HG03378 (cell line): ENCODE data around the gene CBFA2T3.
"Not testable (repeated sequence)": the region's sequence is repeated elsewhere in the genome, so short reads cannot be mapped to it uniquely, and the experiment has no call there.

ENCODE experiments used
- ATAC-seq: cut with Tn5 transposase; IDR thresholded peaks from one replicate; pipeline ENCODE4 v1.9.1; 2021; ENCODE audit warnings: mild to moderate bottlenecking, moderate library complexity; ENCODE audit not compliant: unreplicated experiment

The CBFA2T3 gene

DNA sequence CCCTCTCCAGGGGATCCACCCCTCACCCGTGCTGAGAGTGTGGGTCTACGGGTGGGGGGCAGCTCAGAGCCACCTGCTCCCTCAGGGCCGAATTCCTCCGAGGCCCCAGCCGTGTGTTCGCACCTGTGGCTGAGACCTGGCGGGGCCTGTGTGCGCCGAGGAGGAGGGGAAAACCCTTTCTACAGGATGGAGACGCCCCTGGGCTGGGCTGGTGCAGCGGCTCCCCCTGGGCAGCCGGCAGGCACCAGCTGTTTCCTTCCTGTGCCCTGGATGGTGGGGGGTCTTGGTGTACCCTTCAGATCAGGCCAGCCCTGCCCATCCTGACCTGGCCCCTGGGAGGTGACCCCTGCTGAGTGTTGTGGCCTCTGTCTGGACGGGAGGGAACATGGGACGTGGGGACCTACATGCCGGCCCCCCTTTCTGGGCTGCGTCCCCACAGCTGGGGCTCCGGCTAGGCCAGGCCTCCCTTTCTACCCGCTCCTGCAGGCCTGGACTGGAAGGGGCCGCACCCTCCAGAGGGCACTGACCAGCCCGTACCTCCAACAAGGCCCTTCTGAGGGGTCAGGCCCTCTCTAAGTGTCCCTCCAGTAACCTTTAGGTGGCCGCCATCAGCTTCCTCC is 82.2 kb downstream of the CBFA2T3 start:
- no peak for ATAC-seq

DNA sequence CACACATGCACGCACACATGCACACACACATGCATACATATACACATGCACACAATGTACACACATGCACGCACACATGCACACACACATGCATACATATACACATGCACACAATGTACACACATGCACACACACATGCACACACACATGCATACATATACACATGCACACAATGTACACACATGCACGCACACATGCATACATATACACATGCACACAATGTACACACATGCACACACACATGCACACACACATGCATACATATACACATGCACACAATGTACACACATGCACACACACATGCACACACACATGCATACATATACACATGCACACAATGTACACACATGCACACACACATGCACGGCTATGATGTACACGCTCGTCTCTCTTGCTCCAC is 82.7 kb downstream of the CBFA2T3 start:
- ATAC-seq, result not testable (repeated sequence)

DNA sequence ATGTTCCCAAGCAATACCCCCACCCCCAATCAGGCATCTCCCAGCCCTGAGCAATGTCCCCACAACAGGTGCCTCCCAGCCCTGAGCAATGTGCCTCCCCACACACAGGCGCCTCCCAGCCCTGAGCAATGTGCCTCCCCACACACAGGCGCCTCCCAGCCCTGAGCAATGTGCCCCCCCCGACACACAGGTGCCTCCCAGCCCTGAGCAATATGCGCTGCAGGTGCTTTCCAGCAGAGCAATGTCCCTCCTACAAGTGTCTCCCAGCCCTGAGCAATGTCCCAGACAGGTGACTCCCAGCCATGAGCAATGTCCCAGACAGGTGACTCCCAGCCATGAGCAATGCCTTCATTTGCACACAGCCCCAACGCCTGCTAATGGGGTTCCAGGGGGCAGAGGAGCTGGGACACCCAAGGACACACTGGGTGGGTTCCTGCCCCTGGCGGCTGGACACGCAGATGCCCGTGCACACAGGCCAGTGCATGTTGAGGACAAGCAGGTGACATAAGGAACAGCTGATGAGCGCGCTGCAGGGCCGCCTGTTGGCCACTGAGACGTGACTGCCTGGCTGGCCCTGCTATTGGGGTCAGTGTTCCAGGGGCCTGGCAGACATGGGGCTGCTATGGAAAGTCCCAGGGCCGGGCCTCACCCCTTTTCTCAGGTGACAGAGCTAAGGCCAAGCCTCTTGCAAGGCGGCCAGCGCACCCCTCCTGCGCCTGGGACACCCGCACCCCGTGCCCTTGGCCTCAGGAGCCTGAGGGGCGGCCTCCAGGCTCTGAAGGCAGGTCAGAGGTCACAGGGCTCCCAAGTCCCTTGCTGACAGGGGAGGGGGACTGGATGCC is 83.7 kb downstream of the CBFA2T3 start:
- ATAC-seq, result no peak

DNA sequence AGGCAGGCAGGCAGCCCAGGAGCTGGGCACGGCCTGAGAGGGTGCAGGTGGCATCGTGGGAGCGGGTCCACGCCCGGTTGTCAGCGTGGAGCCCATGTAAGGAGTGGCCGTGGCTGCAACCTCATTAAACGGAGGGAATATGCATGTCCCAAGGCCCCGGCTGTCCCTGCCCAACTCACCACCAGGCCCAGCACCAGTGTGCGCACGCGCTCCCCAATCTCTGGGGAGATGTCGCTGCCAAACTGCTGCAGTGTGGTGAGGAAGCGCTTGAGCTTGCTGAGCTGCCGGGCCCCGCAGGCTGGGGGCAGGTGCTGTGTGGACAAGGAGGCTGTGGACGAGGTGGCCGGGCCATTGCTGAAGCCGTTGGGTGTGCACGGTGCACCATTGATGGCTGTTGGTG is 84.9 kb downstream of the CBFA2T3 start:
- ATAC-seq, result no peak

DNA sequence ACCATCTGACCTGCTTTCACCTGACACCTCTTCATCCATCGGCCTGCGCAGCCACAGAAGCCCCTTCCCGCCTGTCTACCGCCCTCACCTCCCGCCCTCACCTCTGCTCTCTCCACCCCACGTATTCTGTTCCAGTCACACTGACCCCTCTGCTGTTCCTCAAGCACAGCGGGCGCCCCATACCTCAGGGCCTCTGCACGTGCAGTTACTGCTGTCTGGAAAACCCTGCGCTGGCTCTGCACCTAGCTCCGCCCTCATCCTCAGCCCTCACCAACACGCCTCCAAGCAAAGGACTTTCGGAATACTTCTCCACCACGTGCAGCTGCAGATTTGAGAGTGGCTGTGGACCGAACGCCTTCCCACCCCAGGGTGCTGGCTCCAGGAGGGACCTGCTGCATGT is 85.9 kb downstream of the CBFA2T3 start:
- ATAC-seq, result no peak

DNA sequence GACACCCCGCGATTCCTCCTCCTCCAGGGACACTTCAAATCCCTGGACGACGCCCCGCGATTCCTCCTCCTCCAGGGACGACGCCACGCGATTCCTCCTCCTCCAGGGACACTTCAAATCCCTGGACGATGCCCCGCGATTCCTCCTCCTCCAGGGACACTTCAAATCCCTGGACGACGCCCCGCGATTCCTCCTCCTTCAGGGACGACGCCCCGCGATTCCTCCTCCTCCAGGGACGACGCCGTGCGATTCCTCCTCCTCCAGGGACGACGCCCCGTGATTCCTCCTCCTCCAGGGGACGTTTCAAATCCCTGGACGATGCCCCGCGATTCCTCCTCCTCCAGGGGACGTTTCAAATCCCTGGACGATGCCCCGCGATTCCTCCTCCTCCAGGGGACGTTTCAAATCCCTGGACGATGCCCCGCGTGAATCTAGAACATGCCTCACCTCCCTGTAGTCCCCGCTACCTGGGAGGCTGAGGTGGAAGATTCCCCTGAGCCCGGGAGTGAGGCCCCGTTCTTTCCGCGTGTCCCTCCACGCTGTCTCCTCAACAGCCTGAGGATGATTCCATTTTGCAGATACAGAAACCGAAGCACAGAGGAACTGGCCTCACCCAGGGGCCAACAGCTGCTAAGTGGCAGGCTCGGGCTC is 87.2 kb downstream of the CBFA2T3 start:
- ATAC-seq, result not testable (repeated sequence)

DNA sequence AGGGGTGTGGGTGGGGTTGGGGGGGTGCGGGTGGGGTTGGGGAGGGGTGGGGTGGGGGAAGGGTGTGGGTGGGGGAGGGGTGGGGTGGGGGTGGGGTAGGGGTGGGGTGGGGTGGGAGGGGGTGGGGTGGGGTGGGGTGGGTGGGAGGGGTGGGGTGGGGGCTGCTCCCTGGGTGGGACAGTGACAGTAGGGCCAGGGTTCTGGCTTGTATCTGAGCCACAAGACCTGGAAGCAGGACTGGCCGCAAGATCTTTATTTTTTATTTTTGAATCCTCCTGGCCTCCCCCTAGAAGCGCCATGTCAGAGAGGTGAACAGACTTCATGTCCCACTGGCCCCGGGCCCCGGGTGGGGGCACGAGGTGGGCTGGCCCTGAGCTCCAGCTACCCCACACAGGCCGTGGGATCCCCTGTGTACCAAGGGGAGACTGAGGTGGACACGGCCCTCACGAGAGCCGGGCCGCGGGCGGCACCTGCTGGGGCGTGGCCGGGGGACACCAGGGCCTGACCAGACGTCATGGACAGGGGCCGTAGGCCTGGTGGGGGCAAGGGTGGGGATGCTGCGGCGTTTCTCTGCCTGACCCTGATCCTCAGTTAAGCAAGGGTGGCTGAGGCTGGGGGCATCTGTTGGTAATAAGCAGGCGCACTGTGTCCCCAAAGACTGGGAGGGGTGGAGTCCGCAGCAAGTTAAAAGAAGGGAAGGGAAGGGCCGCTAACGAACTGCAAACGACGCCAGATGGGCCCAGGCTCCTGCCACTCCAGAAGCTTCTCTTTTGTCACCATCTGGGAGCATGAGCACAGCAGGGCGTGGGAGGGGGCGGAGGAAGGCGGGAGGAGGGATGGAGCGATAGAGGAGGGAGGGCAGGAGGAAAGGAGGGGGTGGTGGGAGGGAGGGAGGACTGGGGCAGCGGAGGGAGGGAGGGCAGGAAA is 88.3 kb downstream of the CBFA2T3 start:
- no peak for ATAC-seq

DNA sequence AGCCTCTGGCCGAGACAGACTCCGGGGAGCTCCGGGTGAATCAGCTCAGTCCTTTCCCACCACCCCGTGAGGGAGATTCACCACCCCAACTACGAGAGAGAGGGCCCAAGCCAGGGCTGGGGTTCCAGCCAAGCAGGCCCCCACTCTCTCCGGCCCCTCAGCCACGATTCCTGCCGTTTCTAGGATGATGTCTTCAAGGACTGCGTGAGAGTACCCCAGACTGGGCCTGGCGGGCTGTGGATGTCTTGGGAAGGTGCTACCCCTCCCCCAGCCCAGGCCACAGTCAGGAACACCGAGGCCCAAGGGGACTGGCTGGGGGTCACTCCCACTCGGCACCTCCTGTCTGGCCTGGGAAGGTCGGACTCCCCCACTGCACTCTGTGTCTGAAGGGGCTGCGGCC is 89.0 kb downstream of the CBFA2T3 start:
- no peak for ATAC-seq

DNA sequence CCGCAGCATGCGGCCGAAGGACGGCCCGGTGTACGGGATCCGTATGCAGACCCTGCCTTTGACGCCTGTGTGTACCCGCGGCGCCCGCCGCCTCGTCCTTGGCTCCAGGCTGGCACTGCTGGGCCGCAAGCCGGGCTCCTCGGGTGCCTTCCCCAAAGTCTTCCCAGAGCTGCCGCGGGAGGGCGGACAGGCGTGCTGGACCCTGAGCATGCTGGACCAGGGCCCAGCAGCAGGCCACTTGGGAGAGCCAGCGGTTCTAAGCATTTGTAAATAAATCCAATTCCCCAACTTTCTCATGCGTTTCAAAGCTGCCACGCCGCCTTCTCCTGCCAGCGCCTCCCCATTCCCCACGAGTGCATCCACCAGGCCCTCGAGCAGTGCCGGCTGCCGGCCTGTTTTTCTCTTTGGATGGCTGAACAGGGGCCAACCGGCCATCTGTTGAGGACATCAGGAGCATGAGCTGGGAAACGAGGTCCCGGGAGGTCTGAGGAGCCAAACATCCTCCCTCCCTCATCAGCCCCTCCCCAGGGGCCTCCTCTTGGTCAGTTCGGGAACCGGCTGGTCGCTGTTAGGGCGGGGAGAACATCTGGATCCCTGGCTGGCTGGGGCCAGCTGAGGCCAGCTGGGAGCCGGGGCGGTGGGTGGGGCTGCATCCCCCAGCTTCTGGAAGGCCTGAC is 90.0 kb downstream of the CBFA2T3 start:
- ATAC-seq, result no peak

DNA sequence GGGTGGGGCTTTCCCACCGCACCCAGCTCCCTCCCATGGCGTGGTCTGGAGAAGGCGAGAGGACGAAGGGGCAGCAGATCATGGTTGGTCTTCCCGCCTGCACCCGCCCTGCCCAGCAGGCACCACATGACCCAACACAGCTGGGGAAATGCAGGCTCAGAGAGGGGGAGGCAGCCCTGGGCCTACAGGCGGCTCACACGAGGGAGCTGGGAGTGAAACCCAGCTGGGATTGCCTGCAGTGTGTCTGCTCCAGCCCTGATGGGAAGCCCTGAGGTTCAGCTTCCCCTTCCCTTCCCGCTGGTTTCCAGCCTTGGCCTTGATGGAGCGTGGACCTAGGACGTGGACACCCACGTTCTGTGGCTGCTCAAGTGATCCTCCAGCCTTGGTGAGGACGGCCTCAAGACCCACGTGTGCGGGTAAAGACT is 90.6 kb downstream of the CBFA2T3 start:
- no peak for ATAC-seq

DNA sequence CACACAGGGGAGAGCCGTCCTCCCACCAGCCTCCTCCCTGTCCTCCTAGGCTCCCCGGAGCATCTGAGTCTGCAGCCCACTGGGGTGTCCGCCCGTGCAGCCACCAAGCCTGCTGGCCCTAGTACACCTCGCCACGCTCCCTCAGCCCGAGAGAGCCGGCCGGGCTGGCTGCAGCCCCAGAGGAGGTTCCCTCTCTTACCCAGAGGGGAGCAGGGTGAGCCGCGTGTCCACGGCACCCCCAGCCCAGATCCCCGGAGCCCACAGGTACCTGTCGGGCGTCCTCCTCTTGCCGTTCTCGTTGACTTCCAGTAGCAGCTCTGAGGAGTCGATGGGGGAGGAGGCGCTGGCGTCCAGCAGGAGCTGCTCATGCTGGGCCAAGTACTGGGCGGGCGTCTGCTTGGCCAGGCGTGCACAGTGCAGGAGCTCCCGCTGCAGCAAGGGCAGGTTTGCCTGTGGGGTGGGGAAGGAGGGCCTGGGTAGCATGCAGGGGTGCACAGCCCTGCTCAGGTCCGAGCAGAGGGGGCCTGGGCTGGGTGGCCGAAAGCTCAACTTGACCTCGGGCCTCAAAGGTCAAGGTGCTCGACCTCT is 91.2 kb downstream of the CBFA2T3 start:
- ATAC-seq, result no peak

DNA sequence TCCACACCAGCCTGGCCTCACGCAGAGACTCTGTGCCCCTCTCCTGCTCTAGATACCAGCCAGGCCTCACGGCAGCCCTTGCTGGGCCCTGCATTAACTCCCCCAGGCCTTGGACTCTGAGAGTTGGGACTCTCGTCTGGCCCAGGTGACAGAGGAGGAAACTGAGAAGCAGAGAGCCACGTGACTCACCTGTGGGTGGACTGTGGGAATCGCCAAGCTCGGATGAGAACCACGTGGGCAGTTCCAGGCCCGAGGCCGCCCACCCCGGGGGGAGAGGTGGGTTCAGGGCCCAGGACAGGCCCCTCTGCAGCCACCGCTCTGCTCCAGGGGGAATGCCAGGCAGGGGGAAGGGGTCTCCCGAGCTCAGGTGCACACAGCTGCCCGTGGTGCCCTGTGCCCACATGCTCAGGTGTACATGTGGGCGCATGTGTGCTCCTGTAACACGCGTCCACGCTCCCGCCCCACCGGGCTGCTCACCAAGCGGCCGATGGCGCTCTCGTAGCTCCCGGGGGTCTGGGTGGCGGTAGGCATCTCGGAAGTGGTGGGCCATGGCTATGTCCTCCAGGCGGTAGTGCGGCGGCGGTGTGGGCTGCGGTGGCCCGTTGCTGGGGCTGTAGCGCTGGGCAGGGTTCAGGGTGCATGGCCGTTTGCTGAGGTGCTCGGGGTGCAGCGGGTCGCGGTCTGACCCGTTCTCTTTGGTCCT is 92.3 kb downstream of the CBFA2T3 start:
- ATAC-seq, result no peak

DNA sequence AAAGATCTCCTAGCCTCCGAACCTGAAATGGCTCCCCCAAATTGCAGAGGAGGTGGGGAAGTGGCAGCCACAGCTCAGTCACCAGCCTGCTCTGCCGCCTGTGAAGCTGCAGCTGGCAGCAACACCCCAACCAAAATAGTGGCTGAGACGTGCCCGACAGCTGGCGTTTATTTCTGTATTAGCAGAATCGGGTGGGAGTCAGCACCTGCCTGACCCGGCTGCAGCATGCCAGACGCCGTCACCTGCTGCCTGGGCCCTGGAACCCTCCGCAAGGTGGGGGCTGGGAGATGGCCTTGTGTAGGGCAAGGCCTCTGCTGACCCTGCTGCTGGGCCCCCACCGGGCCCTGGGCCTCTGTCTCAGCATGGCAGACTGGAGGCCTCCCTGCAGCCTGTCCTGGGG is 93.1 kb downstream of the CBFA2T3 start:
- ATAC-seq, result no peak

DNA sequence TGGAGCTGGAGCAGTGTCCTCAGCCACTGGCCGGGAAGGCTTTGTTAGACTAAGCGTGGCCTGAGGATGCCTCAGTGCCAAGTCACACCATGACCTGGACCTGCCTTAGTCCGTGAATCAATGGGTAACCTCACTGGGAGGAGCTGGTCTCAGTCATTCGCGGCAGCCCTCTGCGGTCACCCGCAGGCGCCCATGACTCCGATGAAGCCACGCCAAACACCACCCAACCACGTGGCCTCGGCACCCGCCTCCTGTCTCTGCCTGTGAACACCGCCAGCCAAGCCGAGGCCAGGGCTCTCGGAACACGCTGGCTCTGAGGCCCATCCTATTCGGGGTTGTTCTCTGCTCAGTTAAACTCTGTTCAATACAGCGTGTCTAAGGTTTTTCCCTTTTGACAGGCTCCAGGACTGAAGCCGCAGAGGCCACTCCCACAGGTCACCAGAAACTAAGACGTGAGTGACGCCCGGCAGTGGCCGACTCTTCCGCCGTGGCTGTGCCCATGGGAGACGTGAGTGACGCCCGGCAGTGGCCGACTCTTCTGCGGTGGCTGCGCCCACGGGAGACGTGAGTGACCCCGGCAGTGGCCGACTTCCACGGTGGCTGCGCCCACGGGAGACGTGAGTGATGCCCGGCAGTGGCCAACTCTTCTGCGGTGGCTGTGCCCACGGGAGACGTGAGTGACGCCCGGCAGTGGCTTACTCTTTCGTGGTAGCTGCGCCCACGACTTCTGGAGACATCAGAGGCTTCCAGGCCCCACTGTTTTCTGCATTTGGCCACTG is 93.7 kb downstream of the CBFA2T3 start:
- ATAC-seq, result no peak

DNA sequence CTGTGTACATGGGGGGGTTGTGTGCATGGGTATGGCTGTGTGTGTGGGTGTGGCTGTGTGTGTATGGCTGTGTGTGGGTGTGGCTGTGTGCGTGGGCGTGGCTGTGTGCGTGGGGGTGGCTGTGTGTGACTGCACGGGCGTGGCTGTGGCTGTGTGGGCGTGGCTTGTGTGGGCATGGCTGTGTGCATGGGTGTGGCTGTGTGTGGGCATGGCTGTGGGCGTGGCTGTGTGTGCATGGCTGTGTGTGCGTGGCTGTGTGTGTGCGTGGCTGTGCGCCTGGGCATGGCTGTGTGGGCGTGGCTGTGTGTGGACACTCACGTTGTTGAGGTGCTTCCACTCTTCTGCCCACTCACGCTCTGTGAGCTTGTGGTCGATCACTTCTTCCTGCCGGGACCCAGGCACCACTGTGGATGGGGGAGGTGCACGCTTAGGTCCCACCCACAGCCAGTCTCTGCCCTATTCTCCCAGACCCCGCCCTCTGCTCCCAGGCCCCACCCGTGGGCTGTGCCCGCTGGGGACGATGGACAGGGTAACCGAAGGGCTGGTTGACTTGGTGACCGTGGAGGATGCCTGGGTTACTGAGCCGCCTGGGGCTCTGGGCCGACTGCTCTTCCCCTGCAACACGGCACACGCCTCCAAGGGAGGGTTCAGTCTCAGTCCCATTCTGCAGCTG is 94.5 kb downstream of the CBFA2T3 start:
- no peak for ATAC-seq

DNA sequence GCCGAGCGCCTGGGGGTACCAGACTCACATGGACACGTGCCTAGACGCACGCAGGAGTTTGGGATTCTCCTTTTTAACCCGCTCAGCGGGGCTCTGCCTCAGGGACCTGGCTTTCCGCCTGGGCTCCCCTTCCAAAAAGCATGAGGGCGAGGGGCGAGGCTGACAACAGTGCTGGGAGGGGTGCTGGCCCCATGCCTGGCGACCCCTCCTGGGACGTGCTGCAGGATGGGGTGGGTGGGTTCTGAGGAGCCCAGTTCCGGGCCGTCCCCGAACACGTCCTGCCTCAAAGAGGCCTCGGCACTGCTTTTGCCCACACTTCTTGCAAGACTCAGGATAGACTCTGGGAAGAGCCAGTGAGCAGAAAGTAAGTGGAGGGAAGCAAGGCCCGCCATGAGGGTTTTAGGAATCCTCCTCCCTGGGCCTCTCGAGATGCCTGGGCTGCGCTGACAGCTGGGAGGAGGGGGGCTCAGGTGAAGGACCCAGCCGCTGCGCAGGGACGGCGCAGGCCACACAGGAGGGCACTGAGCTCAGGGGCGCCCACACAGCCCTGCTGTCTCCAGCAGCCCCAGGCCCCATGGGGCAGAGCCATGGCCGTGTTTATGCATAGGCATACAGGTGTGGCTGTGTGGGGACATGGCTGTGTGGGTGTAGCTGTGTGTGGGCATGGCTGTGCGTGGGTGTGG is 95.2 kb downstream of the CBFA2T3 start:
- no peak for ATAC-seq

DNA sequence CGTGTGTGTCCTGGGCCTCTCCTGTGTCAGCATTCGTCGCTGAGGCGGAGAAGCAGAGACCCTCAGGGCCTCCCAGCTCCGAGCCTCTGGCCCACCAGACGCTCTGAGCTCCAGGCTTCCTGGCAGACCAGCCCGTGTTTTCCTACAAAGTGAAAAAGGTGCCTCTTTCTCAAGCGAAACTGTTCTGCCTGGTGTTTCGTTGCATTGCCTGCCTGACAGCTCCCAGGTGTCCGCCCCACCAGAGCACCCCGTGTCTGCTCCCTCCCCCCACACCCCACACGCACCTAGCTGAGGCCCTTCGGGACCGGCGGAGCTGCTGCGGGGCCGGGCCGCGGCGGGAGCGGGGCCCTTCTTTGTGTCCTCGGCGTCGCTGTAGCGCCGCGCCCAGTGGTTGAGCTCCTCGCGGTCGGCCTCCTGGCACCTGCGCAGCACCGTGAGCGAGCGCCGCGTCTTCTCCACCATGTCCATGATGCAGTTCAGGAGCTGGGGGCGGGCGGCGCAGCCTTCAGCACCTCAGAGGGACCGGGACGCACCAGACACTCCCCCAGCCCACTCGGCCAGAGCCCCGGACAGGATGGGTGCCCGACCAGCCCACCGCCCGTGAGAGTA is 95.9 kb downstream of the CBFA2T3 start:
- ATAC-seq, result no peak
